ENCODE measurements around the gene TAF11. TPM values are rescaled to one million over a fixed set of nuclear protein-coding genes. Genes with fewer than 3 reads are reported as not detected.

TAF11 gene
- polyA plus RNA-seq, 1 experiment = 35.4 TPM

GRCh38 chr6:34832942-34833341 is 54.9 kb downstream of the TAF11 start:
- CTCF ChIA-PET = interaction anchor here (0.6 kb wide), 1 partner anchor 222 kb away, joined by 3 read pairs; no protein-coding TSS in a partner anchor
- POLR2A ChIA-PET = no interaction called here
- H3K9me3 ChIP-seq (ENCODE audit: control insufficient read depth, insufficient read depth, low read length) = no peaks in the 10 kb centered on the region; the same call in 1 of the 2 replicates
- no peaks in the 10 kb centered on the region for H3K27me3 ChIP-seq (ENCODE audit: control insufficient read depth, insufficient read depth, low read length)
- DNase-seq (ENCODE audit: low read depth, low spot score) = no peak
- H3K27ac ChIP-seq (ENCODE audit: low read depth, low read length) = no peak overlapping the region
- H3K4me3 ChIP-seq (ENCODE audit: low read depth, low read length) = no peak overlapping the region
- no peak for TF ChIP-seq CTCF (IDR thresholded peaks at IDR 0.05; ENCODE audit: low read depth, low read length)

GRCh38 chr6:34829137-34829536 is 58.7 kb downstream of the TAF11 start:
- no peaks in the 10 kb centered on the region for H3K9me3 ChIP-seq (ENCODE audit: control insufficient read depth, insufficient read depth, low read length)
- CTCF ChIA-PET = no interaction called here
- H3K27ac ChIP-seq (ENCODE audit: low read depth, low read length) = no peak overlapping the region

More at GRCh38 chr6:34829137-34829536, 58.7 kb downstream of the TAF11 start:
- TF ChIP-seq CTCF (IDR thresholded peaks at IDR 0.05; ENCODE audit: low read depth, low read length) = no peak
- DNase-seq (ENCODE audit: low read depth, low spot score) = no peak
- no peak overlapping the region for H3K4me3 ChIP-seq (ENCODE audit: low read depth, low read length)
- no peaks in the 10 kb centered on the region for H3K27me3 ChIP-seq (ENCODE audit: control insufficient read depth, insufficient read depth, low read length)
- POLR2A ChIA-PET = no interaction called here

Other genes starting within 250 kb of the TAF11 start
- 53.2 and 57.0 TPM in 2 replicates for gene ILRUN, start 191.3 kb downstream of the TAF11 start, polyA plus RNA-seq (2011; rRNA removed)
- 184 and 197 TPM in 2 replicates for gene SNRPC, start 130.5 kb downstream of the TAF11 start, polyA plus RNA-seq (2011; rRNA removed)
- 9.5 and 9.9 TPM in 2 replicates for gene BLTP3A, start 96.0 kb downstream of the TAF11 start, polyA plus RNA-seq (2011; rRNA removed)
- gene ANKS1A, start 1.2 kb upstream of the TAF11 start, polyA plus RNA-seq (2011; rRNA removed) = 5.1 and 6.5 TPM in 2 replicates

Measured in AG04450 (cell line).